Pulmonary artery endothelial cell (primary cell): ENCODE measurements around the gene TMEM63A. TPM values are rescaled to one million over a fixed set of nuclear protein-coding genes. Genes with fewer than 3 reads are reported as not detected.
"Not testable (repeated sequence)": the region's sequence is repeated elsewhere in the genome, so short reads cannot be mapped to it uniquely, and the experiment has no call there.

Experiments
- DNase-seq: peaks from one replicate; pipeline ENCODE4 v3.0.0-alpha.2; 2011; ENCODE audit warnings: low read depth, low spot score
- total RNA-seq: library from RNA; depleted of rRNA; stranded (reverse); fragments of >200 nt; gene quantifications from 2 replicates; pipeline ENCODE4 v1.2.3, GENCODE V29; 2014

The TMEM63A gene
- total RNA-seq, 1 donor from 2014 or later: 8.3 TPM

DNA sequence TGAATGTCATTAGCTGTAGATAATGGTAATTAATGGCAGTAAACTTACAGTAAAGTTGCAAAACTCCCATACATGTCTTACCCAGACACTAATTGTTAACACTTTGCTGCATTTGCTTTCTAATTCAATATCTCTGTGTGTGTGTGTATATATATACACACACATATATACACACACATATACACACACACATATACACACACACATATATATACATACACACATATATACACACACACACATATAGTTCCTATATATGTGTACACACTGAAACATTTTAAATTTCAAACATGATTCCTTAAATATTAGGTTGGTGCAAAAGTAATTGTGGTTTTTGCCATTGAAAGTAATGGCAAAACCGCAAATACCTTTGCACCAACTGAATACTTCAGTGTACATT is 75.9 kb downstream of the TMEM63A start:
- no peak for DNase-seq

DNA sequence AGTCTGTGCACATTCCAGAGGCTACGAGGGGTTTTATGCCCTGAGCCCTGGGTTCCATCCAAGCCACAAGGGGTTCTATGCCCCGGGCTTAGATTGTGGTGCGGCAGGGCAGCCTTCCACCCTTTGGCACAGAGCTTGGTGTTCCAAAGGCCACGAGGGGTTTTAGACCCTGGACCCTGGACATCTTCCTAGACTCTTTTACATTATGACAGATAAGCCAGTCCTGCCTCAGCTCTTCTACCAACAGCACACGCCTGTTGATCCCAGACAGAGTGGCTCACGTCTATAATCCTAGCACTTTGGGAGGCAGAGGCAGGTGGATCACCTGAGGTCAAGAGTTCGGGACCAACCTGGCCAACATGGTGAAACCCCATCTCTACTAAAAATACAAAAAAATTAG is 81.0 kb downstream of the TMEM63A start:
- not testable (repeated sequence) for DNase-seq

DNA sequence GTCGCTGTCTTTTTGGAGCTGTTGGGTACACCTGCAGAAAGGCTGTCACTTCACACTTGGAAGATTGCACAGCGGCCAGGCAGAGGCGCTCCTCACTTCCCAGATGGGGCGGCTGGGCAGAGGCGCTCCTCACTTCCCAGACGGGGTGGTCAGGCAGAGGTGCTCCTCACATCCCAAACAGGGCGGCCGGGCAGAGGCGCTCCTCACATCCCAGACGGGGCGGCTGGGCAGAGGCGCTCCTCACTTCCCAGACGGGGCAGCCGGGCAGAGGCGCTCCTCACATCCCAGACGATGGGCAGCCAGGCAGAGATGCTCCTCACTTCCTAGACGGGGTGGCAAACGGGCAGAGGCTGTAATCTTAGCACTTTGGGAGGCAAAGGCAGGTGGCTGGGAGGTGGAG is 86.1 kb downstream of the TMEM63A start:
- not testable (repeated sequence) for DNase-seq

Other genes with a start within 250 kb of the TMEM63A start
- 46.0 and 69.0 TPM in 2 replicates for gene ENAH, start 229.3 kb downstream of the TMEM63A start, total RNA-seq
- gene SRP9, start 104.6 kb downstream of the TMEM63A start, total RNA-seq: 210 and 267 TPM in 2 replicates
- gene EPHX1, start 72.3 kb downstream of the TMEM63A start, total RNA-seq: 7.1 and 12.4 TPM in 2 replicates
- gene LEFTY1, start 6.8 kb upstream of the TMEM63A start, total RNA-seq: not detected in 2 replicates
- gene PYCR2, start 41.9 kb upstream of the TMEM63A start, total RNA-seq: 48.0 TPM in 2 replicates
- gene LEFTY2, start 58.8 kb upstream of the TMEM63A start, total RNA-seq: 0.26 TPM in 1 of 2 replicates, not detected in the other
- 27.7 and 32.6 TPM in 2 replicates for gene SDE2, start 117.0 kb upstream of the TMEM63A start, total RNA-seq
- 184 and 188 TPM in 2 replicates for gene H3-3A, start 180.3 kb upstream of the TMEM63A start, total RNA-seq